SJCRH30 (cell line): ENCODE data around the gene FGFR2. TPM values are rescaled to one million over a fixed set of nuclear protein-coding genes. Genes with fewer than 3 reads are reported as not detected.

Experiments used
- DNase-seq, 2 experiments: peaks; one replicate each; pipeline ENCODE4 v3.0.0-alpha.2; 2015 to 2020
- H3K27ac ChIP-seq: fragments of 250-450 bp; sonication (Bioruptor Pico); 2 replicates; pipeline ENCODE4 v1.5.1; 2020; ENCODE audit warnings: mild to moderate bottlenecking, moderate library complexity
- H3K27me3 ChIP-seq: fragments of 250-450 bp; sonication (Bioruptor Pico); 2 replicates; pipeline ENCODE4 v1.5.1; 2020; ENCODE audit warnings: mild to moderate bottlenecking, moderate library complexity
- H3K36me3 ChIP-seq: fragments of 250-450 bp; sonication (Bioruptor Pico); 2 replicates; pipeline ENCODE4 v1.5.1; 2020; ENCODE audit warnings: mild to moderate bottlenecking, moderate library complexity
- H3K4me1 ChIP-seq: fragments of 250-450 bp; sonication (Bioruptor Pico); 2 replicates; pipeline ENCODE4 v1.5.1; 2020; ENCODE audit warnings: mild to moderate bottlenecking, moderate library complexity
- H3K4me3 ChIP-seq: fragments of 250-450 bp; sonication (Bioruptor Pico); 2 replicates; pipeline ENCODE4 v1.5.1; 2020; ENCODE audit warnings: mild to moderate bottlenecking, moderate library complexity
- H3K9me3 ChIP-seq: fragments of 250-450 bp; sonication (Bioruptor Pico); replicated peaks from 2 replicates; pipeline ENCODE4 v1.5.1; 2020; ENCODE audit warnings: mild to moderate bottlenecking, moderate library complexity
- total RNA-seq: library from RNA; depleted of rRNA; stranded (reverse); fragments of >200 nt; shearing (Covaris generic); gene quantifications from 2 replicates; pipeline ENCODE4 v1.2.3, GENCODE V29; 2014

The FGFR2 gene
- total RNA-seq, 1 experiment from 2014 or later: 44.8 TPM

DNA sequence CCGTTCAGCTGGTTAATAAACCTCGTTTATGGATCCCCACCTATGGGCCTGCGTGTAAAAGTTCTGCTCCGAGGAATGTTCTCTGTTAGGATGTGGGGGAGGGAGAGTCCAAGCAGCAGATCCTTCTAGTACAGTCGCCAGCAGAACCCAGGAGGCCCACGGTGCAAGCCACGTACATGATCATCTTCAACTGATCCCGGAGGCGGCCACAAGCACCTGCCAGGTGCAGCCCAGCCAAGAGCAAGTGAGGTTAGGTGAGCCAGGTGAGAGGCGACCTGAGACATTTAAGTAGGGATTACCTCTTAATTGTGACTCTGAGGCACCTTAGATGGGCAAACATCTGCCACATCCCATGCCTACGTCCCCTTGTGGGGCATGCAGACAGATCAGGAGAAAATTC is 18.0 kb upstream of the FGFR2 start:
- DNase-seq: no peak
- Histone ChIP-seq H3K36me3 (no peaks in the 10 kb centered on the region), H3K27ac (no peak overlapping the region; the same call in 1 of the 2 replicates), H3K4me3 (no peak overlapping the region), H3K4me1 (peaks cover 14% of the 10 kb centered on the region), H3K9me3 (peaks cover 9% of the 10 kb centered on the region), H3K27me3 (no peaks in the 10 kb centered on the region)

DNA sequence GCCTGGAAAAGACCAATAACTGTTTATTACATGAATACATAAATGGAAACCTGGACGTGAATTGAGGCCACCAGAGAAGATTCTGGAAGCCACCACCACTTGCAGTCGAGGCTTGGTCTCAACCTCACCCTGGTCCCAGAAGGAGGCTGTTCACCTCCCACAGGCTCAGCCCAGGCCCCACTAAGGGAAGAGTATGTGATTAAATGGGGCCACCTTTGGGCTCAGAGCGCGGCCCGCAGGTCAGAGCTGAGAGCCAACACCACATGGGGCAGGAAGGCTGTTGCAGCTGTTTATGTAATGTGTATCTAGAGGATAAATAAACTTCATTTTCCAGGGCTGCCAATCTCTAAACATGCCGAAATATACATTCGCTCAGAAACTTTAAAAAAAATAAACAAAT is 17.6 kb upstream of the FGFR2 start:
- no peak overlapping the region for H3K4me3 ChIP-seq
- H3K9me3 ChIP-seq: peaks cover 9% of the 10 kb centered on the region
- no peaks in the 10 kb centered on the region for H3K36me3 ChIP-seq
- peak; percentile 52 to 58 for DNase-seq
- H3K4me1 ChIP-seq: peaks cover 14% of the 10 kb centered on the region
- peak overlapping the region; percentile 33; the same call in 1 of the 2 replicates for H3K27ac ChIP-seq
- no peaks in the 10 kb centered on the region for H3K27me3 ChIP-seq

DNA sequence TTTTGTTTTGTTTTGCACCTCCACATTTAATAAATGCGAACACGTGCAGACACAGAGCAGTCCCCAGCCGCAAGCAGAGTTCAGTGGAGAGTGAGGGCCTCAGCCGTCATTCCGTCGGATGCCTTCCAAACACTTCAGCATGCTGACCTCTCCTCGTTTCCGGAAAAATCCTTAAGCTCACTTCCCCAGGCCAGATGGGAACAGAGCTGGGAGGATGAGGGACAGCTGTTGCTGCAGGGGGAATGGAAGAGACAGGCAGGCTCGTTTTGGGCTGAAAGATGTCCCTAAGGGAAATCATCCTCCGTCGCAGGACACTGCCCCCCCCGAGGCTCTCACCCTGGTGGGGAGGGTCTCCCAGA is 17.2 kb upstream of the FGFR2 start:
- Histone ChIP-seq H3K4me1 (peaks cover 14% of the 10 kb centered on the region), H3K36me3 (no peaks in the 10 kb centered on the region)

DNA sequence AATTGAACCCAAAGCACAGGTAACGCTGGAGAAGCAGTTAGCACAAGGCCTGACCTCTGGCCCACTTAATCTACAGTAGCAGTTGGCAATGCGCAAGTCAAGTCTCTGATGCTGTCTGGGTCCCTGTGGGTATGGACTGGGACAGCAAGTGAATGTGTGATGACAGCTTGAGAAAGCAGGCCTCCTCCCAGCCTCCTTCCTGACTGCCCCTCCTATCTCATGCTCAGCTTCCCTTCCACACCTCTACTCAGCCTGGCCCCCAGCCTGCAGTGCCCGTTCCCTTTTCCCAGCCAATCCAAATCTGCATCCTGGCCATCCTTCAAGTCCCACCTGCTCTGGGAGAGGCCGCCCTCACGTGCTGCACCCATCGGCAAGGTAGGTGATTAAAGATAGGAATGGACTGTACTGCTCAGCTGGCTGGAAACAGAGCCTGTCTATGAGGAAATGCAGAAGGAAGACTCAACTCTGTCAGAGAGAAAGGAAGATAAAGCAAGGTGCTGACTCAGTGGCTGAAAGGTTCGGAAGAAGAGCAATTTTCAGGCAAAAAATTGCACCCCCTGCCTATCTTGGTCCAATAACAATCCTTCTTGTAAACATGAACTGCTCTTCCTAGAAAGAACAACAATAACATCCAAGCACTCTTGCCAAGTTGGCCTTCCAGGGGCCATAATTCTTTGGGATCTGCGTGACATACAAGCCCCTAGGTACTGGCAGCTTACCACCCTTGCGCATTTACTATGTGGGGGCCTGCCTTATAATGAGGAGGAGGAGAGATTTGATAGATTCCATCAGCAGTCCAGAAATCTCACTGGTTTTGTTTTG is 16.6 kb upstream of the FGFR2 start:
- Histone ChIP-seq H3K27ac (no peak overlapping the region; the same call in 1 of the 2 replicates), H3K9me3 (peaks cover 9% of the 10 kb centered on the region), H3K4me3 (no peak overlapping the region), H3K27me3 (no peaks in the 10 kb centered on the region), H3K36me3 (no peaks in the 10 kb centered on the region), H3K4me1 (peaks cover 14% of the 10 kb centered on the region)
- no peak for DNase-seq

More for the DNA sequence above, 17.2 kb upstream of the FGFR2 start:
- Histone ChIP-seq H3K27ac (peak overlapping the region; percentile 33; the same call in 1 of the 2 replicates), H3K27me3 (no peaks in the 10 kb centered on the region), H3K4me3 (no peak overlapping the region), H3K9me3 (peaks cover 9% of the 10 kb centered on the region)
- DNase-seq: peak; percentile 74 to 82

DNA sequence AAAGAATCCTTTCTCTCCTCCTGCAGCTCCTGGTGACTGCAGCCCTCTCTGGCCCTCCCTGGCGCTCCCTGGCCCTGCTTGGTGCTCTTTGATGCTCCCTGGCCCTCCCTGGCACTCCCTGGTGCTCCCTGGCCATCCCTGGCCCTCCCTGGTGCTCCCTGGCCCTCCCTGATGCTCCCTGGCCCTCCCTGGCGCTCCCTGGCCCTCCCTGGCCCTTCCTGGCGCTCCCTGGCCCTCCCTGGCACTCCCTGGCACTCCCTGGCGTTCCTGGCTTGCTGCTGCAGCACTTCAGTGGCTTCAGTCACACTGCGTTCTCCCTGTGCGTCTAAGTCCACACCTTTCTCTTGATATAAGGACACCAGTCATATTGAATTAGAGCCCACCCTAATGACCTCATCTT is 15.2 kb upstream of the FGFR2 start:
- DNase-seq: no peak
- H3K27ac ChIP-seq: no peak overlapping the region
- H3K4me3 ChIP-seq: no peak overlapping the region
- no peaks in the 10 kb centered on the region for H3K36me3 ChIP-seq
- H3K9me3 ChIP-seq: peaks cover 1% of the 10 kb centered on the region; the same call in 1 of the 2 replicates
- peaks cover 14% of the 10 kb centered on the region for H3K4me1 ChIP-seq
- no peaks in the 10 kb centered on the region for H3K27me3 ChIP-seq

DNA sequence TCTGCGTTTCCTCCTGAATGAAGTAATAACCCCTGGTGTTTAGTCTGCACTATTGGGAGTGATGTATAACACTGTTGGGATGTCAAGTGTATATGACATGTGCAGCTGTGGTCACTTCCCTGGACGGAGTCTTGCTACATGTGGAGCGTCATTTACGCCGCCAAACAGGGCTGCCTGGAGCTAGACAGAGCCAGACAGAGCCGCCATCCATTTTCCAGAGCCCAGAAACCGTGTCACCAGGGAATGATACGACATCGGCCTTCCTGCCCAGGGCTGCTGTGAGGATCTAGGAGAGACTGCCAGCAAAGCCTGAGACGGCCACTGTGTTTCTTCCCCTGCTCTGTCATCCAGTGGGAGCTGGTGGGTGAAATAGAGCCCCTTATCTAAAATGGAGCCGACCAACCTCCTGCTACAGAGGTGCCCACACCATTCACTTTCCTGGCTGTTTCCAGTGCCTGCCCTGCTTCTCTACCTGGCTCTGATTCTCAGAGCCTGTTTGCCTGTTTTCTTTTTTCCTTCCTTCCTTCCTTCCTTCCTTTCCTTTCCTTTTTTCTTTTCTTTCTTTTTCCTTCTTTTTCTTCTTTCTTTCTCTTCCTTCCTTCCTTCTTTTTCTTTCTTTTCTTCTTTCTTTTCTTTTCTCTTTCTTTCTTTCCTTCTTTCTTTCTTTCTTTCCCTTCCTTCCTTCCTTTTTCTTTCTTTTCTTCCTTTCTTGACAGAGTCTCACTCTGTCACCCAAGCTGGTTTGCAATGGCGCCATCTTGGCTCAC is 13.3 kb upstream of the FGFR2 start:
- no peaks in the 10 kb centered on the region for H3K36me3 ChIP-seq
- H3K9me3 ChIP-seq: no peaks in the 10 kb centered on the region
- no peak overlapping the region for H3K27ac ChIP-seq
- H3K4me3 ChIP-seq: no peak overlapping the region
- no peaks in the 10 kb centered on the region for H3K27me3 ChIP-seq
- peaks cover 14% of the 10 kb centered on the region for H3K4me1 ChIP-seq
- no peak for DNase-seq

DNA sequence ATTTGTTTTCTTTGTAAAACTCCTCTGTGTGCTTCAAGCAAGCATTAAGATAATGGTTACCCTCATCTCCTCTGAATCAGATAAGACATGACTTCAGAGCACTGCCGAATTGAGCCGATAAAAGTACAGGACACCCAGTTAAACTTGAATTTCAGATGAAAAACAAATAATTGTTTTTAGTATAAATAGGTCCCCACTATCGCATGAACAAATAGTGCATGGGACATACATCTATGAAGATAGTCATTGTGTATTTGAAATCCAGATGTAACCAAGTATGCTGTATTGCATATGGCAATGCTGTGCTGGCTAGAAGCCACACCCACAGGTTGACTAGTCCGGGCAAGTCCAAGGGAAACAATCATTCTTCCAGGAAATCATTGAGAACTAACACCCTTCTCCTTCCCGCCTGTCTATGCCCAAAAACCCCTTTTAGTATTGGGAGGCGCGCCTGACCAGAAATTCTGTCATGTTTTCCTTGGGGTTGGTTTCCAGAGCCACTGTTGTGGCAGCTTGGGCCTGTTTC is 12.6 kb upstream of the FGFR2 start:
- H3K4me1 ChIP-seq: peaks cover 11% of the 10 kb centered on the region
- no peak overlapping the region for H3K27ac ChIP-seq
- H3K27me3 ChIP-seq: no peaks in the 10 kb centered on the region
- H3K4me3 ChIP-seq: no peak overlapping the region
- DNase-seq: no peak
- H3K9me3 ChIP-seq: no peaks in the 10 kb centered on the region
- H3K36me3 ChIP-seq: no peaks in the 10 kb centered on the region

DNA sequence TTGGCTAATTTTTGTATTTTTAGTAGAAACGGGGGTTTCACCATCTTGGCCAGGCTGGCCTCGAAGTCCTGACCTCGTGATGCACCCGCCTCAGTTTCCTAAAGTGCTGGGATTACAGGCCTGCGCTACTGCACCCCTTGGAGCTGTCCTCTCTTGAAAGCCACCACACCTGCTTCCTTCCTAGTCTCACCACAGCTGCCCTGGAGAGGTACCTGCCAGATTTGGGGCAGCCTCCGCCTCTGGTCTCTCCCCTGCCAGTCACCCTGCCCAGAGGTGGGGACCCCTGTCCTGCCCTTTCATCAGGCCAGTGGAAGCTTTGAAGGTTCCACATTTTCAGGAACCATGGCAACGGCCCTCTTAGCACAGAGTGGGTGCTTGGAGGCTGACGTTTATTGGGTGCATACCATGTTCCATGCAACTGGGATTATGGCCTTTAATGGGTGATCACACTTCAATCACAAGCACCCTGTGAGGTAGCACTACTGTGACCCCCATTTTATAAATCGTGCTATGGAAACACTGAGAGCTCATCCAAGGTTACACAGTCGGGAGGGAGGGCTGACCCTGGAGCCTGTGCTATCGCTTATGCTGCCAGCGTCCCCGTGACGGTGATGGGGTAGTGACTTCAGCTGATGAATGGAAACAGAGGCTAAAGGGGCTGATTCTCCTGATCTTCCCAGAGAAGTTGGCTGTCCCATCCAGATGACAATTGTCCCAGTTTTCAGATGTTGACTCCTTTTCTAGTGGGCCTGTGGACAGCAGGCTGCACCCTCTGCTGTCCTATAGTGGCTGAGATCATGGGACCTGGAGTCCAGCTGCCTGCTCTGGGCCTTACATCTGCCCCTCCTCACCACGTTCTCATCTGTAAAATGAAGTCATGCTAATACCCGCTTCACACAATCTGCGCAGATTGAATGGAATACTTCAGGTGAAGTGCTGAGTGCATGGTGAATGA is 11.5 kb upstream of the FGFR2 start:
- Histone ChIP-seq H3K36me3 (no peaks in the 10 kb centered on the region), H3K4me1 (no peaks in the 10 kb centered on the region; the same call in 1 of the 2 replicates), H3K27me3 (no peaks in the 10 kb centered on the region), H3K27ac (no peak overlapping the region), H3K4me3 (no peak overlapping the region), H3K9me3 (no peaks in the 10 kb centered on the region)
- DNase-seq: no peak

DNA sequence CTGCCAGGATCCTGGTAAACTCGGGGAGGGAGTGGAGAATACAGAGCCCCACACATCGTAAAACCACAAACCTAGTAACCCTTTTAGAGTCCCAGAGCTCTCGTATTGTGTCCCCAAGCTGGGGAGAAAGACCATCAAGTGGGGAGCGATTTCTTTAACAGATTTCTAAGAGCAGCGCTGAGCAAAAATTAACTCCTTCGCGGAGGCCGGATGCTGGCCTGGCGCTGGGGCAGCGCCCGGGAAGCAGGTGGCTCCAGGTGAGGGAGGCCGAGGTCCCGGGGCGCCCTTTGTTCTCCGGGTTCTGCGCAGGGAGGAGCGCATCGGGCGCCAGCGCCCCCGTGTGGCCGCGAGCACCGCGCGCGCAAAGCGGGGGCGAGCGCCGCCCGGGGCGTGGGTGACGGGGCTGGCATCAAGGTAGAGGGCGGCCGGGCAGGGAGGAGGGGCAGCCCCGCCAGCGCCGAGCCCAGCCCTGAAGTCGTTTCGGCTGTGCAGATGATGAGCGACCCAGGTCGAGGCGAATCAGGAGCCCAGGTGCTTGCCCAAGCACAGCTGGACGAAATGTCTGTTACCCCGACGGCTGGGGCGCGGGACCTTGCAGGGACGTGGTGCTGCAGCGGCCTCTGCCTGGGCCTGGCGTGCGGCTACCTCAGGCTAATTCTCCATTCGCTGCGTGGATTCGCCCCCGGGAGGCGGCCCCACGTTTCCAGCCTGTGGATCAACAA is 10.4 kb upstream of the FGFR2 start:
- H3K36me3 ChIP-seq: no peaks in the 10 kb centered on the region
- no peak overlapping the region for H3K4me3 ChIP-seq
- no peaks in the 10 kb centered on the region for H3K27me3 ChIP-seq
- no peak overlapping the region for H3K27ac ChIP-seq
- H3K9me3 ChIP-seq: no peaks in the 10 kb centered on the region
- no peak for DNase-seq
- H3K4me1 ChIP-seq: no peaks in the 10 kb centered on the region; the same call in 1 of the 2 replicates

DNA sequence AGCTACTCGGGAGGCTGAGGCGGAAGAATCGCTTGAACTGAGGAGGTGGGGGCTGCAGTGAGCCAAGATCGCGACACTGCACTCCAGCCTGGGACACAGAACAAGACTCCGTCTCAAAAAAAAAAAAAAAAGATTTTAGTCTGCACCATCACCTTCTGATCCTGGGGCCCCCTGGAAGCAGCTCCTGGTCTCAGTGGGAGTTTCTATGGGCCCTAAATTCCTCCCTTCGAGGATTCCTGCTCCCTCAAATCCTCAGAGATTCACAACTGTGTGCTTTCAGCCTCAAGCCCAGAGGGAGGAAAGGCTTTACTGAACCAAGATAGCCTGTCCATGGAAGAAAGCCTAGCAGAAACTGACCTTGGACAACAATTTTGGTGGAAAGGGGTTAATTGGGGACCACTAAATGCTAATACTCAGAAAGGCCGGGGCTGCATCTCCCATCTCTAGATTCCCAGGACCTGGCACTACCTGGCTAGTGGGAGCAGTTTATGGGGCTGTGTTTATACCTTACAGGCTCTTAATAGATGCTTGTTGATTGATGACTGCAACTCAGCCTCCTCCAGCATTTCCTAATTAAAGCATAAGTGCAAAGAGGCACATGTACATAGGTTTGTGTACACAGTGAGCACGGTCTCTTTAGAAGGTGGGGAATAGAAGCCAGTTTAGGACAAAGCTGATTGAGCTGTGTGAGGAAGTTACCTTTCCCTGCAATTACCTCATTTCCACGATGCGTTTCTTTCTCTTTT is 9.2 kb upstream of the FGFR2 start:
- no peak for DNase-seq
- H3K27ac ChIP-seq: no peak overlapping the region
- no peak overlapping the region for H3K4me3 ChIP-seq
- no peaks in the 10 kb centered on the region; the same call in 1 of the 2 replicates for H3K4me1 ChIP-seq
- H3K36me3 ChIP-seq: no peaks in the 10 kb centered on the region
- H3K27me3 ChIP-seq: no peaks in the 10 kb centered on the region
- H3K9me3 ChIP-seq: no peaks in the 10 kb centered on the region

DNA sequence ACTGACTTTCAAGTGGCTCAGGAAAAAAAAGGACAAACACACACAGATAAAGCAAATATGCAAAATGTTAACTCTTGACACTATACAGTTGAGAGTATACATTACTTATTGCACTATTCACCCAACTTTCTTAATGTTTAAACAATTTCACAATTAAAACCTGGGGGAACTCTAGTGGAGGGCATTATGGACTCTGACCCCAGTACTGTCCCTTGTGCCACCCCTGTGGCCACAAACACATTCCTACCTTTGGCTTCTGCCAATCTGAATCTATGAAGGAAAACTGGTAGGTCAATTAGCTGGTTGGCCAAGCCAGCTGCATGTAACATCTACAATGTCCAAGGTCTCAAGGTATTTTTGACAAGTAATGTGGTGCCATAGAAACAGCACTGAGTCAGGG is 7.5 kb upstream of the FGFR2 start:
- no peaks in the 10 kb centered on the region for H3K27me3 ChIP-seq
- no peak overlapping the region for H3K27ac ChIP-seq
- no peak for DNase-seq
- no peaks in the 10 kb centered on the region for H3K36me3 ChIP-seq
- no peaks in the 10 kb centered on the region for H3K9me3 ChIP-seq
- H3K4me3 ChIP-seq: no peak overlapping the region
- H3K4me1 ChIP-seq: no peaks in the 10 kb centered on the region

DNA sequence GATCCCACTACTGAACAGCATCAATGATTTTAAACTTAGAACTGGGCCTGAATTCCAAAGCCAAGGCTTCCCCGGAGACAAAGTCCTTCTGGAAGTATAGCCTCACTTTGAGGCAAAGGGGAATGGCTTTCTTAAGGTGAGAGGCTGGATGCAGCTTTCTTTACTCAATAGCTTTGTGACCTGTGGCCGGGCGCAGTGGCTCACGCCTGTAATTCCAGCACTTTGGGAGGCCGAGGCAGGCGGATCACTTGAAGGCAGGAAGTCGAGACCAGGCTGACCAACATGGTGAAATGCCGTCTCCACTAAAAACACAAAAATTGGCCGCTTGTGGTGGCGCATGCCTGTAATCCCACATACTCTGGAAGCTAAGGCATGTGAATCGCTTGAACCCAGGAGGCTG is 3.2 kb upstream of the FGFR2 start:
- Histone ChIP-seq H3K4me3 (no peak overlapping the region), H3K4me1 (no peaks in the 10 kb centered on the region), H3K36me3 (no peaks in the 10 kb centered on the region), H3K27ac (no peak overlapping the region), H3K27me3 (no peaks in the 10 kb centered on the region), H3K9me3 (no peaks in the 10 kb centered on the region)
- DNase-seq: no peak

DNA sequence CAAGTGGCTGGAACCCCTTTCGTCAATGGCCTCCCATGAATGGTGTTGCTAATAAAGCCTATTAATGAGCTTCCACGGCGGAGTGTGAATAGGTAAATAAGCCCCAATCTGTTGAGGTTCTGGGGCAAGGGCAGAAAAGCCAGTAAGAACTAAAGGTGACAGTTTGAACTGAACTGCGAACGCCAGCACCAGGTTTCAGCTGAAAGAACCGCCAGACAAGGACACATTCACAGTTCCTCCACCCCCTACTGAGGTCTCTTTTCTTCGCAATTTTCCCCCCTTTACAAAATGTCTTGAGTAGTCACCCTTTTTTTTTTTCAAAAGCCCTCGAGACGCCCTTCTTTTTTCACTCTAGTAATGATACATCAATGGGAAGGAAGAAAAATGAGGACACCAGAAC is 2.4 kb upstream of the FGFR2 start:
- DNase-seq: no peak
- H3K36me3 ChIP-seq: no peaks in the 10 kb centered on the region
- H3K4me3 ChIP-seq: no peak overlapping the region
- no peak overlapping the region for H3K27ac ChIP-seq
- no peaks in the 10 kb centered on the region; the same call in 1 of the 2 replicates for H3K4me1 ChIP-seq
- no peaks in the 10 kb centered on the region for H3K9me3 ChIP-seq
- H3K27me3 ChIP-seq: no peaks in the 10 kb centered on the region
